DMS114 treated with DMSO at 0.1 percent for 48 hours (cell line): ENCODE results near the gene RPSA.
A peak's percentile ranks its signal among the peaks of the same experiment; 100 is the strongest.
"Not testable (repeated sequence)": the region's sequence is repeated elsewhere in the genome, so short reads cannot be mapped to it uniquely, and the experiment has no call there.

ENCODE experiments used
- DNase-seq: peaks from one replicate; lab custom pipeline; 2025; ENCODE audit not compliant: unreplicated experiment; lab: John Stamatoyannopoulos, UW

The RPSA gene

GRCh38 chr3:39406368-39407258, at the start of gene RPSA:
Gene RPSA, plus strand, starts transcription at chr3:39406720. Its CDS starts 934 bp downstream, at chr3:39407654.
- peak; percentile 94 for DNase-seq

GRCh38 chr3:39358333-39358732, 48.2 kb upstream of the RPSA start:
- DNase-seq = no peak

DNA sequence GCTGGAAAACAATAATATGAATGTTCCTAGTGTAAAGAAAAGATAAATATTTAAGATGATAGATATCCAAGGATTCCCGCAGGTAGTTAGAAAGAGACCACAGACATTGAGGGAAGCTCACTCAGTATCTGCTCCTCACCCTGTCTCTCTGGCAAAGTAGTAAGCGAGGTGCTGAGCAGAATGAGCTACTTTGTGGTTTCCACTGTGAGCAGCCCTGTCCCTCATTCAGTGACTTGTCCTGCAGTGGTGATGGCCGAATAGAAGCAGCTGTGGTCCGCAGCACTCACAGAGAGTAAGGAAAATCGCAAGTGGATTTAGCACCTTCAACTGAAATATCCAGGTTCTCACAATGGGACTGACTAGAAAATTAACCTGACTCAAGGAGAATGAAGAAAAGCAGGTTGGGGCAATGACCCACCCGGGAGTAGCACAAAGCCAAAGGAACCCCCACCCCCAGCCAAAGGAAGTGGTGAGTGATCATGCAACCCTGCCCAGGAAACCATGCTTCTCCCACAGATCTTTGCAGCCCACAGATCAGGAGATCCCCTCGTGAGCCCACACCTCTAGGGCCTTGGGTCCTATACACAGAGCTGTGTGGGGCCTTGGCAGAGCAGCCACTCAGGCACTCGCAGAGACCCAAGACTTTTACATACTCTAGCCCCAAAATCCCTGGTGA, 45.1 kb upstream of the RPSA start:
- DNase-seq = no peak

DNA sequence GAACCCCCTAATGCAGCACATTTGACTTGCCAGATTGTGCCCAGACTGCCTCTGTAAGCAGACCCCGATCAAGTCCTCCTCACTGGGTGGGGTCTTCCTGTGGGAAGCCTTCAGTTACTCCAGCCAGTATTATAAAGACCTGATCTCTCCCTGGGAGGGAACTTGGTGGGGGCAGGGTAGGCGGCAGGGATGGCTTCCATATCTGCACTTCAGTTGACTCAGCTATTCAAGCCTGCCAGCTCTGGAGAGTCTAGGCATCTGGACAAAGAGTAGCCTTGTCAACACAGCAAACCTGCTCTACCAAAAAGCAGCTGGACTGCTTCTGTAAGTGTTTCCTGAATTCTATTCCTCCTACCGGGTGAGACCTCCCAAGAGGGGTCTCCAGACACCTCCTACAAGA, 44.3 kb upstream of the RPSA start:
- no peak for DNase-seq

DNA sequence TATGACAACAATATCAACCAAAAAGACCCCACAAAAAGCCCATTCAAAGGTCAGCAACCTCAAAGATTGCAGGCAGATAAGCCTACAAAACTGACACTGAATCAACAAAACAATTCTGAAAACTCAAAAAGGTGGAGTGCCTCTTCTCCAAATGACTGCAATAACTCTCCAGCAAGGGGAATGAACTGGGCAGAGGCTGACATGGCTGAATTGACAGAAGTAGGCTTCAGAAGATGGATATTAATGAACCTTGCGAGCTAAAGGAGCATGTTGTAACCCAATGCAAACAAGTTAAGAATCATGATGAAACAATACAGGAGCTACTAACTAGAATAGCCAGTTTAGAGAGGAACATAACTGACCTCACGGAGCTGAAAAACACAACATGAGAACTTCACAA, 43.7 kb upstream of the RPSA start:
- no peak for DNase-seq

- DNase-seq = not testable (repeated sequence)
Measured at GRCh38 chr3:39370450-39370849, 36.1 kb upstream of the RPSA start.

DNA sequence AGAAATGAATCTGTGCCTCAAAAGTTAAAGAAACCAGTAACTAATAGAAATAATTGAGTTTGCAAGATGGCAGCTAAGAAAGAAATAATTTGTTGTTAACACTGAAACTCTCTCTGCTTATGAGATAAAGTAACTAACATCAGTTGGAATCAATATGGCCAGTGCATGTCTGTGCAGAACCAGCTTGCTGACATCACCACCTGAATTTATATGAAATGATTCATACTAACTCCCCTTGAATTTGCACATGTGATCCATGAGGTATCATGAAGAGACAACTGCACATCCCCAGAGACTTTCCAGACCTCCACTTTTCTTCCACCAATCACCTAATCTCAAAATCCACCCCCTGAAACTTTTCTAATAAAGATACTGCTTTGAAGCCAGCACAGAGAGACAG, 33.7 kb upstream of the RPSA start:
- DNase-seq = no peak

GRCh38 chr3:39376959-39377634, 29.4 kb upstream of the RPSA start:
- DNase-seq = no peak

DNA sequence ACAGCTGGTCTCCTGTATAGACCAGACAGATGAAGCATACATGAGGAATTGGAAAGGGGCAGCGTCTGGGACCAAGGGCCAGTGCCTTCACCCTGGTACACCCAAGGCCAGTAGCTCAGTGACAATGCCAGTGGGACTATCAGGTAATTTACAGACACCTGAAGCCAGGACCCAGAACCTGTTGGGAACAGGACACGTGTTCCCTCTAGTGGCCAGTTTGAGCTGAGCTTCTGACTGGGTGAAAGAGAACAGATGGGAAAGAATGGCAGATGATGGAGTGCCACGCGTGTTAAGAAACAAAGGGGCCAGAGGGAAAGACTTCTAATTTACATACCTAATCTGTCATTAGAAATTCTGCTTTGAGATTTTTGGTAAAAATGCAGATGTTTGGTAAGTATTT, 28.4 kb upstream of the RPSA start:
- no peak for DNase-seq

- no peak for DNase-seq
Measured at GRCh38 chr3:39378957-39379777, 27.4 kb upstream of the RPSA start.

DNA sequence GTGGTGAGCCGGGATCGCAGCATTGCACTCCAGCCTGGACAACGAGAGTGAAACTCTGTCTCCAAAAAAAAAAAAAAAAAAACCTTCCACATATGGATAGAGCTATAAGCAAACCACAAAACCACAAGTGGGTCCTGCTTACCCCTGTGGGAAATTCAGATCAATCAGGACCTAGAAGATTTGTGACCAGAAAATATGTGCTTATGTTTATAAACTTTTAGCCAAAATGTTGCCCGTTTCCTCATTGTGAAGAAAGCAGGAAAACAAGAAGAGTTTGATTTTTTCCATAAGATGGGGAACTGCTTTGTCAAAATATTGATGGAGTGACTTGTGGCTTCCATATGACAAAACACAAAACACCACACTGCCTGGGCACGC, 26.8 kb upstream of the RPSA start:
- no peak for DNase-seq

DNA sequence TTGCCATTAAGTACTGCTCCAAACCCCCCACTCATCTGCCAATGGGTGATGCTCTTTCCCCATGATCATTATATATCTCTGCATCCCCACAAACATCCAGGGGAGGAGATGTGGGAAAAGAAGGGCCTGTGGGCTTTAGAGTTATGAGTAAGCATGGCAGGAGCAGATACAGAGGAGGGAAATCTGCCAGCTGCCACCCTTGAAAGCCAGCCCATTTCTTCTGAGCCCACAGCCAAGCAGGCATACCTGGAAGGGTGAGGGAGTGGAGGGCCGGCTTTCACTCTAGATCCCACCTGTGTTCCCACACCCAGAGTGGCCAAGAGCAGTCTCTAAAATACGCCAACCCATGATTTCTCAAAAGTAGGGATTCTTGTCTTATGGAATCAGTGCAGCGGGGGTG, 25.1 kb upstream of the RPSA start:
- no peak for DNase-seq

GRCh38 chr3:39383045-39383880, 23.3 kb upstream of the RPSA start, which contains the start of gene SLC25A38:
Gene SLC25A38, plus strand, starts transcription at chr3:39383370. Its CDS starts 355 bp downstream, at chr3:39383725.
- DNase-seq = no peak

DNA sequence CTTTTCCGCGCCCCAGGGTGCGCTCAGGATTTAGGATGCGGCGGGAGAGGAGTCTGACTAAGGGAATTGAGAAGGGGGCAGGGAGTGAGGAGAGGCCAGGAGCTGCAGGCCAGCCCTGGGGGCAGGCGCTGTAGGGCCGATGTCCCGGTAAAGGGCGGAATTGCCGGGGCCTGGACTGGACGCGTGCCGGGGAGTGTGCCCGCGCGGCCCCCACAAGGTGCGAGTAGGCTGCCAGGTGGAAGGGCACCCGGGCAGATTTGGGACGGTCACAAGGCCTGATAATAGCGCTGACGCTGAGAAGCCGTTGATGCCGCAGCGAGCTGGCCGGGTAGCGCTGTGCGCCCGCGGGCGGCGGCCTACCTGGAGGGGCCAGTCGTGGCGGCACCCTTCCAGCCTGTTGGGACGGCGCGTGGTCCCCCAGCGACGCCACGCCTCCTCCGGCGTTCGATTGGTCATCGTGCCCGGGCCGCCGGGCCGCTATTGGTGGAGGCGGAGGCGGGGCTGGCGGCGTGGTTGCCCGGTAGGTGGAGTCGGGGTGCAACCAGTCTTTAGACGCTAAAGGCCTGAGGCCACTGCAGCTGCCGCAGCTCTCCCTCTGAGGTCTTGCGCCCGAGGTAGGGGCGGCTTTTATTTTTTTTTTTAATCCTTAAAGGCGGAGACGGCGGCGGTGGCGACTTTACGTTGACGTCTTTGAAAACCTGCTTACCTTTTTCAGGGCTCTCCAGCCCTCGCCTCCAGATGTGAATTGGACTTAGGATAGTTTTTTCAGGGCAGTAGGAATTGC, 22.4 kb upstream of the RPSA start:
- DNase-seq = no peak

DNA sequence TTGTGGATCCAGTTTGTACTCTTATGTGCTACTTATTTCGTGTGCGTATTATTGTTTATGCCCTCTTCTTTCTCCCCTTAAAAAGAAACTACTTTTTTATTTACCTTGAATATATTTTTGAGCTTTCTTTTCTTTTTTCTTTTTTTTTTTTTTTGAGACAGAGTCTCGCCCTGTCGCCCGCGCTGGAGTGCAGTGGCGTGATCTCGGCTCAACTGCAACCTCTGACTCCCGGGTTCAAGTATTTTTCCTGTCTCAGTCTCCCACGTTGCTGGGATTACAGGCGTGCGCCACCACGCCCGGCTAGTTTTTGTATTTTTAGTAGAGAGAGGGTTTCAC, 21.9 kb upstream of the RPSA start:
- no peak for DNase-seq

DNA sequence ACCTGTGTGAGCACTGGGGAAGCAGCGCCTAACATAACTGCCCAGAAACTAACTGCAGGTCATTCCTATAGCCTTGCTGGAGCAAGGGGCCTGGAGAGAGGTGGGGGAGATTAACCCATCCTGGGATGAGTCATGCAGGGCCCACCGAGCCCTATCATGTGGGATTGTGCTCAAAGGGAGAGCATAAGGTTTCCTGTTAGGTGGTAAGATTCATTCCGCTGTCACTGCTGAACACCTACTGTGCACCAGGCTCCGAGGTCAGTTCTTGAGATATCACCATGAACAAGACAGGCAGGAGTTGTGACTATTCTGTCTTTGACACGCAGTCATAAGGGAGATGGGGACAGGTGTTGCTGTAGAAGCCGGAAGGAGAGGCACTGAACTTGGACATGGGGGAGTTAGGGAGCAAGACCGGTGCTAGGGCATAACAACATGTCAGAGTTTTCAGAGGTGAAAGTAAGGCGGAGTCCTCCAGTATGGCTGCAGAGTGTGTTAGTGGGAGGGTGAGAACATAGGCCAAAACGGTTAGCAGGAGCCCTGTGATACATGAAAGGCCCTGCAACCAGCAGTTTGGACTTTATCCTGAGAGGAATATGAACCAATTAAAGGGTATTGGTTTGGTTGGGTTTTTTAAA, 20.9 kb upstream of the RPSA start:
- DNase-seq = no peak

- DNase-seq = no peak
Measured at GRCh38 chr3:39386318-39386717, 20.2 kb upstream of the RPSA start.

DNA sequence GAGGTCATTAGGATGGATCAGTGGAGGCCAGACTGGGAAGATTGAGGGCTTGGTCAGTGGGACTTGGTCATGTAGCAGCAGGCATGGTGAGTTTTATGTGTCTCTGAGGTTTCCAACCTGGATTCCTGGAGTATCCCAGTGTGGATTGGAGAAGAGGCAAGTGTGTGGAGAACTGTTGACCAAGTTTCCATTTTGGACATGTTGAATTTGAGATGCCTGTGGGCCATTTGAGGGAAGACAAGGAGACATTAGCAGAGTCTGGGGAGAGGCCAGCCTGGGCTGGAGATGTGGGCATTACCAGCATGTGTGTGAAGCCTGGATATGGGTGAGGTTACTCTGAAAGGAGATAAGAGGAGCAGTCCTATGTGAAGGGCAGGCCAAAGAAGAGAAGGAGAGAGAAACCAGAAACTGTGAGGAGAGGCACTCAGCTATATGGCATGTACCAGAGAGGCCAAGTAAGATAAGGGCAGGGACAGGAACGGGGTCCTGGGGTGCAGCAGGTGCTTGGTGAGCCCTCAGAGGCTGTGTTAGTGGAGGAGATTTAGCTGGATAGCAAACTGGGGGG, 19.0 kb upstream of the RPSA start:
- DNase-seq = no peak

- DNase-seq = no peak
Measured at GRCh38 chr3:39388153-39388552, 18.4 kb upstream of the RPSA start.
